Sciatic nerve (tissue), 2 donors: ENCODE measurements around the gene CPXM2. TPM values are rescaled to one million over a fixed set of nuclear protein-coding genes. Genes with fewer than 3 reads are reported as not detected.

Experiments
- ATAC-seq: fragments of 200-7000 bp; cut with Tn5 transposase; one replicate; pipeline ENCODE4 v1.9.1; 2020; ENCODE audit warnings: mild to moderate bottlenecking, moderate library complexity
- DNase-seq: peaks from one replicate; pipeline ENCODE4 v3.0.0-alpha.2; 2020; ENCODE audit warnings: low spot score
- intact Hi-C: fragments of 100-400 bp; cut with DNase I; formaldehyde crosslinking; loops from one replicate; pipeline ENCODE4 v1.14.2; 2022
- total RNA-seq: library from RNA; stranded (reverse); fragmentation: NEBNext Ultra II Directional; extraction: Animal tissue kit (Norgen Biotek cat#: 25700); gene quantifications from one replicate; pipeline ENCODE4 v1.2.1, GENCODE V29; 2021
- donor health status: DM: no; HTN: no; CAD: no.
- donor health status: DM: no; HTN: no; CAD: no.

CPXM2 gene
- total RNA-seq, 1 donor from 2014 or later: 81.6 TPM

GRCh38 chr10:123833170-123833850 is 58.3 kb downstream of the CPXM2 start:
- intact Hi-C loops: no loop called here
- DNase-seq (no peak), ATAC-seq (no peak)

GRCh38 chr10:123831259-123831658 is 60.3 kb downstream of the CPXM2 start:
- no peak for DNase-seq
- intact Hi-C loops: no loop called here
- peak; percentile 44 for ATAC-seq

DNA sequence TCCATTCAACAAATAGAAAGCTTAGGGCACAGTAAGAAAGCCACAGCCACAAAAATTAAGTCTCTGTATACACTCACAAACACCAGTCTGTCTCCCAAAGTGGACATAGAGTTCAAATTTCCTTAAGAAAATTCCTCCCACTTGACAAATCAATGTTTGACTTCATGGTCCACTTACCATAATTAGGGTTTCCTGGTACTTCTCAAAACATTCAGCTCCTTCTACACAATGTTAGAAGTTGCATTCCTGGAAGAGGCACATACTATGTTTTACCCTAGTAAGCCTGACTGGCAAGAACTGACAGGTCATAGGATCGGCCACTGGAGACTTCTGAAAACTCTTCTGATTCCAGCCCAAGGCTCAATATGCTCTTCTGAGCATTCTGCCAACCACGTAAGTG is 70.5 kb downstream of the CPXM2 start:
- ATAC-seq (no peak), DNase-seq (no peak)
- intact Hi-C loops: no loop called here

GRCh38 chr10:123809632-123810031 is 82.0 kb downstream of the CPXM2 start:
- ATAC-seq (no peak), DNase-seq (no peak)
- intact Hi-C loops: no loop called here

DNA sequence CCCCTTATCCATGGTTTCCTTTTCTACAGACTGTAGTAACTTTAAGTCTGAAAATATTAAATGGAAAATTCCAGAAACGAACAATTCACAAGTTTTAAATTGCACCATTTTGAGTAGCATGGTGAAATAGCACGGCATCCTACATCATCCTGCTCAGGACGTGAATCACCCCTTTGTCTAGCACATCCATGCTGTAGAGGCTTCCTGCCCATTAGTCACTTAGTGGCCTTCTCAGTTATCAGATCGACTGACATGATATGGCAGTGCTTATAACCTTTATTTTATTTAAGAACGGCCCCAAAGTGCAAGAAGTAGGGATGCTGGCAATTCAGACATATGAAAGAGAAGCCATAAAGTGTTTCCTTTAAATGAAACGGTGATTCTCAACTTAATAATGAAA is 82.7 kb downstream of the CPXM2 start:
- intact Hi-C loops: no loop called here
- ATAC-seq (no peak), DNase-seq (no peak)

- intact Hi-C loops: no loop called here
- no peak for DNase-seq
Observed at GRCh38 chr10:123808286-123808685, 83.3 kb downstream of the CPXM2 start.

GRCh38 chr10:123807444-123808035 is 84.1 kb downstream of the CPXM2 start:
- DNase-seq: no peak
- no peak for ATAC-seq
- intact Hi-C loops: no loop called here

More at GRCh38 chr10:123808286-123808685, 83.3 kb downstream of the CPXM2 start:
- no peak for ATAC-seq

DNA sequence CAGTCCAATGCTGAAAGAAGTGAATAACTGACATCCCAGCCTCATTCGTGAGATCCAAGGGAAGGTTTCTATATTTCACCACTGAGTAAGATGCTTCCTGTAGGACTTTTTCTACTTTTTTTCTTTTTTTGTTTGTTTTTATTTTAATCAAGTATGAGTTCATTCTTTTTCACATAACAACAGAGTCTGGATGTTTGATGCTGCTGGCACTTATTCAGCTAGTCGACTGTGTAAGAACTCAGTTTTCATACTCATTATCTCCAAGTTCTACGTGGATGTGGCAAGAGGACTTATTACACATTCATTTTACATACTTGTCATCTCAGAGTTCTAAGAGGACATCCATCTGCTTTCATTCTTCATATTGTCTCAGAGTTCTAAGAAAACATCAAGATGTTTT is 86.9 kb downstream of the CPXM2 start:
- ATAC-seq (no peak), DNase-seq (no peak)
- intact Hi-C loops: no loop called here

GRCh38 chr10:123800821-123801220 is 90.8 kb downstream of the CPXM2 start:
- no peak for DNase-seq
- no peak for ATAC-seq
- intact Hi-C loops: no loop called here

- ATAC-seq: no peak
- intact Hi-C loops: no loop called here
- no peak for DNase-seq
Observed at GRCh38 chr10:123800289-123800688, 91.3 kb downstream of the CPXM2 start.

DNA sequence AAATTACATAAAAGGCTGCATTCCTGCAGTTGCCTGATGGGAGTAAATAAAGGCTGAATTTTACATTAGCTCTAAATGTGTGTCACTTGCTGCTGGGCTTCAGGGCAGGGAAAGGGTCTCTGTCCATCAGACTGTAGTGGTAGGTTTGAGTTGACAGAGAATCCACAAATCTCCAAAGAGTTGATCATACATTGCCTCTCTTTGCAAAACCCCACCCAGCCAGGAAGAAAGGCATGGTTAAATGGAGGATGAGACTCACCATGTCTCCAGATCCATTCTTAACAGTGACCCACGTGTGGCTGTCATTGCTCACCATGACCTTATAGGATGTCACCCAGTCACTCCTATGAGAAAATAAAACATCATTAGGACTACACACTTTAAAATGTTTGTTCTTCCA is 92.8 kb downstream of the CPXM2 start:
- ATAC-seq (no peak), DNase-seq (no peak)
- intact Hi-C loops: no loop called here

DNA sequence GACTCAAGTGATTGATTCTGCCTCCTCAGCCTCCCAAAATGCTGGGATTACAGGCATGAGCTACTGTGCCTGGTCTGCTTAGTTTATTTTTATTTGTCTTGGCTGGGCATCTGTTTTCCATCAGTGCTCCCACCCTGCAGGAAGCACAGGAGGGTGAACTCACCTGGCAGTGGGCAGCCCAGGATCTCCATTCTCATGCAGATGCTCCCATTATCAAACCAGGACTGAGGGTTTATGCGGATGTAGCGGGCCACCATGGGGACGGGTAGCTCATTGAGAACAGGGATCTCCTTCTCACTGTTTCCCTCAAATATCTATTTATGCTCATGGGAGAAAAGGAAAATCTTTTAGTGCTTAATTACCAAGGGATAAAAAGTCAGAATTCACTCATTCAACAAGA is 93.8 kb downstream of the CPXM2 start:
- DNase-seq: no peak
- no peak for ATAC-seq
- intact Hi-C loops: no loop called here

GRCh38 chr10:123796736-123797135 is 94.9 kb downstream of the CPXM2 start:
- no peak for DNase-seq
- intact Hi-C loops: no loop called here
- no peak for ATAC-seq

- ATAC-seq: no peak
- intact Hi-C loops: no loop called here
- DNase-seq: no peak
Observed at GRCh38 chr10:123795846-123796590, 95.6 kb downstream of the CPXM2 start.

- intact Hi-C loops: no loop called here
- DNase-seq (no peak), ATAC-seq (no peak)
Observed at GRCh38 chr10:123795196-123795780, 96.3 kb downstream of the CPXM2 start.

GRCh38 chr10:123792248-123792978 is 99.2 kb downstream of the CPXM2 start:
- DNase-seq (no peak), ATAC-seq (no peak)
- intact Hi-C loops: no loop called here

DNA sequence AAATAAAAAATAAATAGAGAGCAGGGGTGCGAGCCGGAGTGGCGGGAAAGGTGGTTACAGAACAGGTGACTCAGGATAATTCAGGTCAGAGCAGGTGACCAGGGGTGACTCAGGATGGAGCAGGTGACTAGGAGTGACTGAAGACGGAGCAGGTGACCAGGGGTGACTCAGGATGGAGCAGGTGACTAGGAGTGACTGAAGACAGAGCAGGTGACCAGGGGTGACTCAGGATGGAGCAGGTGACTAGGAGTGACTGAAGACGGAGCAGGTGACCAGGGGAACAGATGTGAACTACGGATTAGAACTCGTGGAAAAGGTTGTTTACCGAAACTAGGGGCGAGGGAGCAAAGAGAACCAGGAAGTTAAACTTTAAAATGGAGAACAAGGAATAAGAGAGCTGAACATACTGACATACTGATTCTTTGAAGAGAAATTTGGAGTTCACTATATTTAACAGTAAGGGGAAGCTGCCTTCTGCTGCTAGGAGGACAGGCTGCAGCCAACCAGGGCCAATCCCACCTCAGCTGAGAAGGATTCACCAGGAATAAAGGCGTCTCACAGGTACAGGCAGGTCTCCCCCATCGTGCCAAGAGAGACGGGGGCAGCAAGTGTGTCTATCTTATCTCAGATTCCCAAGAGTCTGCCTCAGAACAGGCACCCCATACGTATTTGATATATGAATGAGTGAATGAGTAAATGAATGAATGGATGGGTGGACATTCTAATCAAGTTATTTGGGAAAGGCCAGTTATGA is 101.3 kb downstream of the CPXM2 start:
- ATAC-seq (no peak), DNase-seq (no peak)
- intact Hi-C loops: no loop called here

- intact Hi-C loops: no loop called here
- ATAC-seq: no peak
- DNase-seq: no peak
Observed at GRCh38 chr10:123788981-123789380, 102.6 kb downstream of the CPXM2 start.

GRCh38 chr10:123787566-123787965 is 104.0 kb downstream of the CPXM2 start:
- no peak for ATAC-seq
- intact Hi-C loops: no loop called here
- DNase-seq: no peak
